Measurements from ENCODE around the gene CFB. TPM values are rescaled to one million over a fixed set of nuclear protein-coding genes. Genes with fewer than 3 reads are reported as not detected.

The CFB gene
- total and polyA plus RNA-seq, 2 of the 4 experiments (the other 2 are of a cell fraction), result 1.8 to 6.1 TPM

GRCh38 chr6:31935823-31936222 is 10.1 kb upstream of the CFB start:
- Histone ChIP-seq H4K5ac (ENCODE audit: low read depth, low read length) (no peak overlapping the region), H3K27me3 (ENCODE audit: control insufficient read depth, insufficient read depth, low read length) (peaks cover 8% of the 10 kb centered on the region), H3K36me3 (ENCODE audit: control insufficient read depth, insufficient read depth, low read length) (no peaks in the 10 kb centered on the region), H3K4me2 (ENCODE audit: low read depth, low read length) (no peak overlapping the region), H3K4ac (ENCODE audit: low read depth, low read length) (no peak overlapping the region), H3K9me1 (ENCODE audit: insufficient read depth, low read length) (no peaks in the 10 kb centered on the region), H4K20me1 (ENCODE audit: insufficient read depth, low read length) (no peaks in the 10 kb centered on the region), H2AK5ac (ENCODE audit: low read depth, low read length) (no peak overlapping the region), H4K8ac (ENCODE audit: low read depth in 2 of 2, low read length in 2 of 2) (no peak overlapping the region), H2BK120ac (ENCODE audit: low read depth, low read length) (no peak overlapping the region), H3K56ac (ENCODE audit: extremely low read depth, insufficient read depth, low read length) (no peak overlapping the region), H3K4me3 (ENCODE audit: insufficient read depth, low read depth, low read length) (no peak overlapping the region), H3K4me1 (ENCODE audit: control insufficient read depth, insufficient read depth, low read length) (peaks cover 4% of the 10 kb centered on the region), H2BK15ac (ENCODE audit: low read depth, low read length) (no peak overlapping the region), H3K23ac (ENCODE audit: low read depth, low read length) (no peak overlapping the region), H2AFZ (replicated peaks; ENCODE audit: low read length, poor library complexity) (no peak overlapping the region), H2BK5ac (ENCODE audit: low read depth, low read length, poor library complexity, severe bottlenecking) (no peak overlapping the region), H4K91ac (ENCODE audit: insufficient read depth, low read depth, low read length) (no peak overlapping the region), H3K18ac (ENCODE audit: low read depth, low read length) (no peak overlapping the region), H2AK9ac (replicated peaks; ENCODE audit: low read depth, low read length, poor library complexity) (no peak overlapping the region), H3K14ac (replicated peaks; ENCODE audit: low read depth, low read length) (no peak overlapping the region), H3K79me1 (ENCODE audit: low read depth in 1 of 2, low read length in 2 of 2) (no peaks in the 10 kb centered on the region), H3K9ac (ENCODE audit: low read depth, low read length) (no peak overlapping the region), H3K27ac (ENCODE audit: insufficient read depth, low read length) (no peak overlapping the region), H3K9me3 (ENCODE audit: control insufficient read depth, insufficient read depth, low read length) (no peaks in the 10 kb centered on the region), H2BK20ac (ENCODE audit: low read depth, low read length) (no peak overlapping the region)
- no TSS peak for BruUV-seq (replicated peaks)
- TF ChIP-seq RAD21 (IDR thresholded peaks at IDR 0.05; ENCODE audit: low read length) (no peak), CHD1 (IDR thresholded peaks at IDR 0.05; ENCODE audit: low read depth, low read length) (no peak), BHLHE40 (IDR thresholded peaks at IDR 0.05; ENCODE audit: low read depth, low read length) (no peak), USF2 (IDR thresholded peaks at IDR 0.05; ENCODE audit: low read depth, low read length) (no peak), ELK1 (IDR thresholded peaks at IDR 0.05; ENCODE audit: borderline replicate concordance, low read depth, low read length) (no peak), MXI1 (IDR thresholded peaks at IDR 0.05; ENCODE audit: borderline replicate concordance, low read depth, low read length) (no peak), CTCF (conservative IDR thresholded peaks at IDR 0.05; ENCODE audit: low read depth, low read length) (no peak), NFE2L2 (IDR thresholded peaks at IDR 0.05; ENCODE audit: low read depth, low read length) (no peak), FOS (IDR thresholded peaks at IDR 0.05; ENCODE audit: low read depth, low read length) (no peak), CEBPB (IDR thresholded peaks at IDR 0.05; ENCODE audit: low read depth, low read length) (no peak), SMC3 (IDR thresholded peaks at IDR 0.05; ENCODE audit: low read depth, low read length) (no peak)
- ChIA-PET CTCF (no interaction called here), POLR2A (ENCODE audit: unreplicated experiment) (no interaction called here)
- intact Hi-C loops (cut with micrococcal nuclease), result no loop called here
- DNase-seq, result no peak
- dilution Hi-C loops (cut with HindIII; ENCODE audit: low sequenced_read_pairs, unreplicated experiment), result no loop called here
- in situ Hi-C loops (cut with MboI; ENCODE audit: low sequenced_read_pairs), result no loop called here
- no peak for ATAC-seq (ENCODE audit: low read depth)
- WGBS, 2 experiments (ENCODE audit: extremely low coverage in 2 of 2, insufficient read length in 1 of 2), result 82% methylated on average over 4 of the region's 9 CpGs; no CpG with 5 or more reads in 1 of the 2 experiments

Measured in IMR-90 (cell line).